IPS-20b (cell line): ENCODE data around the gene TMEM170A.
"Not testable (repeated sequence)": the region's sequence is repeated elsewhere in the genome, so short reads cannot be mapped to it uniquely, and the experiment has no call there.

Experiments
- H3K27ac ChIP-seq: one replicate; pipeline ENCODE4 v1.5.1; 2013; ENCODE audit warnings: low read length
- H3K27me3 ChIP-seq: 2 replicates; pipeline ENCODE4 v1.6.1; 2013; ENCODE audit warnings: mild to moderate bottlenecking, low read length, inconsistent platforms; ENCODE audit not compliant: insufficient read depth
- H3K36me3 ChIP-seq: 2 replicates; pipeline ENCODE4 v1.6.1; 2013; ENCODE audit warnings: low read depth, mild to moderate bottlenecking, inconsistent platforms, low read length, moderate library complexity; ENCODE audit not compliant: insufficient read depth
- H3K4me1 ChIP-seq: 2 replicates; pipeline ENCODE4 v1.6.1; 2013; ENCODE audit warnings: mild to moderate bottlenecking, control low read depth, inconsistent platforms, low read length, moderate library complexity; ENCODE audit not compliant: insufficient read depth
- H3K4me3 ChIP-seq: 2 replicates; pipeline ENCODE4 v1.5.1; 2013; ENCODE audit warnings: mild to moderate bottlenecking, low read length, inconsistent platforms
- H3K9ac ChIP-seq: 2 replicates; pipeline ENCODE4 v1.6.1; 2013; ENCODE audit warnings: low read depth, mild to moderate bottlenecking, inconsistent platforms, low read length, moderate library complexity
- H3K9me3 ChIP-seq: 2 replicates; pipeline ENCODE4 v1.6.1; 2013; ENCODE audit warnings: mild to moderate bottlenecking, low read depth, low read length, inconsistent platforms; ENCODE audit not compliant: insufficient read depth

The TMEM170A gene

GRCh38 chr16:75460446-75460845 lies 4.0 kb downstream of the TMEM170A start:
- H3K9ac ChIP-seq, result peak overlapping the region; percentile 57; the same call in 1 of the 2 replicates
- H3K4me3 ChIP-seq, result no peak overlapping the region
- H3K27ac ChIP-seq, result no peak overlapping the region
- H3K4me1 ChIP-seq, result peaks cover 23% of the 10 kb centered on the region
- H3K27me3 ChIP-seq, result no peaks in the 10 kb centered on the region
- H3K9me3 ChIP-seq, result no peaks in the 10 kb centered on the region
- H3K36me3 ChIP-seq, result peaks cover 9% of the 10 kb centered on the region; the same call in 1 of the 2 replicates

GRCh38 chr16:75459691-75460090 lies 4.8 kb downstream of the TMEM170A start:
- H3K4me3 ChIP-seq, result no peak overlapping the region
- H3K9me3 ChIP-seq, result no peaks in the 10 kb centered on the region
- H3K9ac ChIP-seq, result no peak overlapping the region
- H3K27ac ChIP-seq, result no peak overlapping the region
- H3K27me3 ChIP-seq, result no peaks in the 10 kb centered on the region
- H3K36me3 ChIP-seq, result peaks cover 9% of the 10 kb centered on the region; the same call in 1 of the 2 replicates
- peaks cover 23% of the 10 kb centered on the region for H3K4me1 ChIP-seq

- Histone ChIP-seq H3K9me3 (no peaks in the 10 kb centered on the region), H3K4me3 (no peak overlapping the region), H3K36me3 (peaks cover 9% of the 10 kb centered on the region; the same call in 1 of the 2 replicates), H3K4me1 (peaks cover 23% of the 10 kb centered on the region), H3K27me3 (no peaks in the 10 kb centered on the region), H3K27ac (no peak overlapping the region), H3K9ac (no peak overlapping the region)
These were observed 6.0 kb downstream of the TMEM170A start for GRCh38 chr16:75458439-75458838.

- H3K27ac ChIP-seq, result no peak overlapping the region
- peaks cover 9% of the 10 kb centered on the region; the same call in 1 of the 2 replicates for H3K36me3 ChIP-seq
- H3K9me3 ChIP-seq, result no peaks in the 10 kb centered on the region
- H3K9ac ChIP-seq, result no peak overlapping the region
- peaks cover 22% of the 10 kb centered on the region for H3K4me1 ChIP-seq
- no peak overlapping the region for H3K4me3 ChIP-seq
- no peaks in the 10 kb centered on the region for H3K27me3 ChIP-seq
These were observed 6.5 kb downstream of the TMEM170A start for GRCh38 chr16:75458029-75458428.

- H3K27me3 ChIP-seq, result no peaks in the 10 kb centered on the region
- H3K9ac ChIP-seq, result no peak overlapping the region
- H3K4me1 ChIP-seq, result peaks cover 18% of the 10 kb centered on the region
- H3K27ac ChIP-seq, result no peak overlapping the region
- no peaks in the 10 kb centered on the region for H3K9me3 ChIP-seq
- no peak overlapping the region for H3K4me3 ChIP-seq
- peaks cover 9% of the 10 kb centered on the region; the same call in 1 of the 2 replicates for H3K36me3 ChIP-seq
These were observed 6.9 kb downstream of the TMEM170A start for GRCh38 chr16:75457485-75458021.

- Histone ChIP-seq H3K27ac (no peak overlapping the region), H3K36me3 (peaks cover 9% of the 10 kb centered on the region; the same call in 1 of the 2 replicates), H3K27me3 (no peaks in the 10 kb centered on the region), H3K9me3 (no peaks in the 10 kb centered on the region), H3K9ac (no peak overlapping the region), H3K4me1 (peaks cover 18% of the 10 kb centered on the region), H3K4me3 (no peak overlapping the region)
These were observed 7.5 kb downstream of the TMEM170A start for GRCh38 chr16:75456971-75457370.

- not testable (repeated sequence) for H3K27me3 ChIP-seq, H3K9me3 ChIP-seq, H3K4me3 ChIP-seq, H3K27ac ChIP-seq, H3K9ac ChIP-seq, H3K36me3 ChIP-seq
- peaks cover 18% of the 10 kb centered on the region for H3K4me1 ChIP-seq
These were observed 8.0 kb downstream of the TMEM170A start for GRCh38 chr16:75456486-75456885.

GRCh38 chr16:75455677-75456076 lies 8.8 kb downstream of the TMEM170A start:
- peaks cover 14% of the 10 kb centered on the region; the same call in 1 of the 2 replicates for H3K36me3 ChIP-seq
- H3K27ac ChIP-seq, result no peak overlapping the region
- H3K9ac ChIP-seq, result no peak overlapping the region
- H3K27me3 ChIP-seq, result no peaks in the 10 kb centered on the region
- H3K4me3 ChIP-seq, result peak overlapping the region; percentile 26; the same call in 1 of the 2 replicates
- H3K4me1 ChIP-seq, result peaks cover 18% of the 10 kb centered on the region
- no peaks in the 10 kb centered on the region for H3K9me3 ChIP-seq

GRCh38 chr16:75452464-75453190 lies 11.9 kb downstream of the TMEM170A start:
- Histone ChIP-seq H3K4me1 (peaks cover 11% of the 10 kb centered on the region; the same call in 1 of the 2 replicates), H3K36me3 (peaks cover 33% of the 10 kb centered on the region; the same call in 1 of the 2 replicates), H3K27me3 (no peaks in the 10 kb centered on the region), H3K4me3 (no peak overlapping the region), H3K27ac (no peak overlapping the region), H3K9me3 (no peaks in the 10 kb centered on the region), H3K9ac (no peak overlapping the region)

- Histone ChIP-seq H3K36me3 (peaks cover 44% of the 10 kb centered on the region), H3K27ac (no peak overlapping the region), H3K4me3 (no peak overlapping the region), H3K9me3 (no peaks in the 10 kb centered on the region), H3K9ac (no peak overlapping the region), H3K27me3 (no peaks in the 10 kb centered on the region), H3K4me1 (no peaks in the 10 kb centered on the region)
These were observed 18.1 kb downstream of the TMEM170A start for GRCh38 chr16:75446416-75446815.

GRCh38 chr16:75445298-75445697 lies 19.2 kb downstream of the TMEM170A start:
- Histone ChIP-seq H3K27me3 (no peaks in the 10 kb centered on the region), H3K9ac (no peak overlapping the region), H3K4me1 (no peaks in the 10 kb centered on the region), H3K4me3 (no peak overlapping the region), H3K9me3 (no peaks in the 10 kb centered on the region), H3K36me3 (peaks cover 34% of the 10 kb centered on the region), H3K27ac (no peak overlapping the region)

- Histone ChIP-seq H3K27me3 (no peaks in the 10 kb centered on the region), H3K9me3 (no peaks in the 10 kb centered on the region), H3K4me3 (no peak overlapping the region), H3K4me1 (no peaks in the 10 kb centered on the region), H3K36me3 (peaks cover 17% of the 10 kb centered on the region), H3K27ac (no peak overlapping the region), H3K9ac (no peak overlapping the region)
These were observed 21.2 kb downstream of the TMEM170A start for GRCh38 chr16:75443298-75443697.
